ENCODE measurements around the gene MPP1.
A peak's percentile ranks its signal among the peaks of the same experiment; 100 is the strongest.

MPP1 gene

GRCh38 chrX:154812341-154813101, 7.2 kb upstream of the MPP1 start:
- DNase-seq: no peak

GRCh38 chrX:154809939-154810665, 4.8 kb upstream of the MPP1 start:
- no peak for DNase-seq

- DNase-seq: no peak
Observed at GRCh38 chrX:154806837-154807501, 1.7 kb upstream of the MPP1 start.

GRCh38 chrX:154805696-154806091, 409 bp upstream of the MPP1 start:
- peak in 1 of 2 experiments; percentile 51 for DNase-seq

GRCh38 chrX:154804261-154804956, 876 bp downstream of the MPP1 start:
- no peak for DNase-seq

- no peak for DNase-seq
Observed at GRCh38 chrX:154802947-154803346, 2.3 kb downstream of the MPP1 start.

- peak; percentile 71 to 72 for DNase-seq
Observed at GRCh38 chrX:154800478-154801210, 4.6 kb downstream of the MPP1 start.

- no peak for DNase-seq
Observed at GRCh38 chrX:154799556-154800348, 5.5 kb downstream of the MPP1 start.

- no peak for DNase-seq
Observed at GRCh38 chrX:154797006-154797405, 8.3 kb downstream of the MPP1 start.

GRCh38 chrX:154795016-154795415, 10.3 kb downstream of the MPP1 start:
- DNase-seq: no peak

GRCh38 chrX:154793084-154793795, 12.0 kb downstream of the MPP1 start:
- no peak for DNase-seq

- DNase-seq: no peak
Observed at GRCh38 chrX:154791939-154792338, 13.3 kb downstream of the MPP1 start.

GRCh38 chrX:154791467-154791866, 13.8 kb downstream of the MPP1 start:
- no peak for DNase-seq

- DNase-seq: no peak
Observed at GRCh38 chrX:154785716-154786115, 19.6 kb downstream of the MPP1 start.

GRCh38 chrX:154784149-154784995, 20.9 kb downstream of the MPP1 start:
- no peak for DNase-seq

GRCh38 chrX:154780968-154781367, 24.3 kb downstream of the MPP1 start:
- no peak for DNase-seq

GRCh38 chrX:154779261-154779660, 26.0 kb downstream of the MPP1 start:
- DNase-seq: no peak

GRCh38 chrX:154776753-154777152, 28.5 kb downstream of the MPP1 start:
- DNase-seq: no peak

- no peak for DNase-seq
Observed at GRCh38 chrX:154775419-154776349, 29.6 kb downstream of the MPP1 start.

Data from AML-193 (cell line).